Left forelimb (tissue), 1 donor: ENCODE measurements around the gene METTL24.

Source experiments
- DNase-seq: peaks from one replicate; pipeline ENCODE4 v3.0.0-alpha.2; 2018; ENCODE audit warnings: low spot score

METTL24 gene, protein sequence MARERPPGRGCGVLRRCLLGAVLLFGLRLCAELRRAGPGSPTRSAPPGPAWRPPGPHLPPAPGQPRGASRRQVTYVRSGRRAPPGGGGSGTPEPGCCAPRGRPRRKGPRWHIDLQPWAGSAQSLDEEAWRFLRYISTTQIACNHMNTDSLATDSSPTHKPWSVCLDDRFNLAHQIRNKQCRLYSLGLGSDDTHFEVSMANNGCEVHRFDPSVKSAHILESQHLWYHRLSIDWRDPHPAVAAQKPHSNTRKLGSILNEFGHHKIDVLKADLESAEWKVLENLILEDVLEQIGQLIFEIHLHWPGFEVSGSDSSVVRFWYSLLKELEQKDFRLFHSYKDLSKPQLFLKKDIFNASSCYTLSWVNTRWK

DNA sequence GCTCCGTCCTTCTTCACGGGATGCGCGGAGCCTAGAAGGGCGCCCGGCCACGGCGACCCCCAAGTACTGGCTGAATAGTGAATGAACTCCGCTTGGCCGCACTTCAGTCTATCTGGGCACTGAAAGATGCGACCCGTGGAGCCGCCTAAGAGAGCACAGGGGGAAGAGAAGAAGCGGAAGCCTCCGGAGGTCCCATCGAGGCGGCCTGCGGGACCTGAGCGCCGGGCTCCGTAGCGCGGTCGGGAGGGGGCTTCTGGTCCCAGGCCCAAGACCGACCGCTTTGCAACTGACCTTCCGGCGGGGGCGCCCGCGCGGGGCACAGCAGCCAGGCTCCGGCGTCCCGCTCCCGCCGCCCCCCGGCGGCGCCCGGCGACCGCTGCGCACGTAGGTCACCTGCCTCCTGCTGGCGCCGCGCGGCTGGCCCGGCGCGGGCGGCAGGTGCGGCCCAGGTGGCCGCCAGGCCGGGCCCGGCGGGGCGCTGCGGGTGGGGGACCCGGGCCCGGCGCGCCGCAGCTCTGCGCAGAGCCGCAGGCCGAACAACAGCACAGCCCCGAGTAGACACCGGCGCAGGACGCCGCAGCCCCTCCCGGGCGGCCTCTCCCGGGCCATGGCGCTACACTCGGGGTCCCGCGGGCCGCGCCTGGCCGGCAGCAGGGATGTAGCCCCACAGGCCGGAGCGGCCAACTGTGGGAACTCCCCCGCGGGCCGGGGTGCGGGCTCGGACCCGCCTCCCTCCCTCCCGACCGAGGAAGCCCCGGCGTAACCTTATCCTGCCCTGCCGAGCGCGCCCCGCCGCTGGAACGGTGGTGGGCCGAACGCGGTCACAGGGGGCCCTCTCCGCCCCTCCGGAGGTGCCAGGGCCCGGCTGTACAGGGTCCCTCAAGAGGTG, at the start of gene METTL24:
TSS of gene METTL24 (minus strand) at position 686 of the 889 bp plus-strand sequence. CDS start at position 609, 77 bp downstream.
- DNase-seq: no peak

DNA sequence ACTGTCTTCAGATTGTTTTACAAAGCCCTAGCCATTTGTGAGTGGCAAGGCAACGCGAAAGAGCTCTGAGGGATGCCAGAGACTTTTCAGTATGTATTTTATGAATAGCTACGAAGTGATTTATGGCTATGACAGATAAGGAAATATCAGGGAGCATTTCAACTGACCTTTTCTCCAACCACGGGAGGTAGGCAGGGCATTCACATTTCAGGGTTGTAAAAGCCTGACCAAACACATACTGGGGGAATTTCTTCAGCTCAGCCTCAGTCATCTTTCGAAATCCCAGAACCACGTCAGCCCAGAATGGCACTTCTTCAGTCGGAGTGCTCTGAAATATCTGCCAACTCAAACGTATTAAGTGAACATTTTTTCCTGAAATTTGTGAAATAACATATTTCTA, 46.5 kb upstream of the METTL24 start:
- DNase-seq: no peak

DNA sequence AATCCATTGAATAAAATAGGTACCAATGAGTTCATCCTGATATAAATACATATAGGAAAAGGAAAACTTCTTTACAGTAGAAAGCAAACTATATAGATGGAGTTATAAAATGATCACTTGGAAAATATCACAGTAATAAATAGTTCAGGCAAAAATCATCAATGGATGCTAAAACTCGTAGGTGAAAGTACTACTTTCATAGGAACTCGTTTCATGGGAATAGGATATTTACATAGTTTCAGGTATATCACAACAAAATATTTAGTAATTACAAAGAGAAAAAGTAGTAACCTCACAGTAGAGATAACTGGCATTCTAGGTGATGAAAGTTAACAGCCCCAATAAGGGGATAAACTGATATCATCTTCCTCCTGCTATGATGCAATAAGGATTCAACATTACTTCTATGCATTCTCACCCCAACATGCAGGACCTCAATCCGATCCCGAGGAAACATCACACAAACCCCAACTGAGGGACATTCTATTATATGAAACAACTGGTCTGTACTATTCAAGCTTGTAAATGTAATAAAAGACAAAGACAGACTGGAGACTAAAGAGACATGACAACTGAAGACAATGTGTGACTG, 43.5 kb upstream of the METTL24 start:
- DNase-seq: no peak

DNA sequence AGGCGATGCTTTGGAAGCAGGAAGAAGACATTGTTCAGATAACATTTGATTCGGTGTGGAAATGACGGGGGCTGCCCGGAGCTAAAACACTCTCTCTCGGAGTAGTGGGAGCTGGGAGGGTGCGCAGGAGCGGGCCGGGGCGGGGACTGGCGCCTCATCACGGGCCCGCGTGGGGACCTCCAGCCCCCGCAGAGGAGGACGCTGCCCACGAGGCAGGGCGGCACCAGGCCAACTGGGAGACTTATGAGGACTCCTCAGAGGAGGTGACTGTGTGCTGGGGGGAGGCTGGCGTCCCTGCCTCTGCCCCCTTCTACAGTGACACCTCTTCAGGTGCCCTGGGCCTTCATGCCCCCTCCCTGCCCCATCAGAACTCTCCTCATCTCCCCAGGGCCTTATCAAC, 42.1 kb upstream of the METTL24 start:
- no peak for DNase-seq

DNA sequence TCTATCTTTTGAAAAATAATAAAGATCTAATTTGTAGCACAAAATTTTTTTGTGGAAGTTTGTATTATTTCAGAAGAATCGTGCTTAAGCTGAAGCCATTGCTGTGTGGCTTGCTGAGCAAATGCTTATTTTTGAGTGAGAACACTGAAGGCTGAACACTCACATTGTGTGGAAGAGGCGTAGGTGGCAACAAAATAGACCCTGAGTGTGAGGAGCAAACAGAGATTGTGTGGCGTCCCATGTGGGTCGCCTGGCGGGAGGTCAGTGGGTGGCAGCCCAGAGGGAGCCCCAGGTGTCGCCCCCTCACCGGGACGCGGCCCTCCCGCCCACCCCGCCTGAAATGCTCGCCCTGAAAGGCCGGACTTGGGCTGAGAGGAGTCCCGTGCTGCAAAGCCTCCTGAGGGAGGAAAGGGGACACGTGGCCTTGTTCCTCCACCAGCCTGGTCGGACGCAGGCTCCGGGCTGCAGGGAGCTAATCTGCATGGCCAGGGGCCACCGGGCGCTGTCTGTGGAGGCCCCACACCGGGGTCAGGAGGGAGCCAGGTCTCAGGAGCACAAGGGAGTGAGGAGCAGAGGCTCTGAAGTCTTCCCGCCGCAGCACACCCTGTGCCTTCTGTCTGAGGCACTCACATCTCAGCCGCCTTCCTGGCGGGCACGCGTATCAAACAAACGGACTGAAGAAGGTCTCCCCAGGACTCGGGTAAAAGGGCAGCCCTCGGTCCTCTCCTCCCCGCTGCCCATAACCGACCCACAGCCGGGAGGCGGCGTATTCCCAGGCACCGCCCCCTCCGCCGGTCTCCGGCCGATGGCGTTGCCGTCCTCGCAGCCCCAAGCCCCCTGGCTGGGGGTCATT, 41.3 kb upstream of the METTL24 start:
- no peak for DNase-seq

DNA sequence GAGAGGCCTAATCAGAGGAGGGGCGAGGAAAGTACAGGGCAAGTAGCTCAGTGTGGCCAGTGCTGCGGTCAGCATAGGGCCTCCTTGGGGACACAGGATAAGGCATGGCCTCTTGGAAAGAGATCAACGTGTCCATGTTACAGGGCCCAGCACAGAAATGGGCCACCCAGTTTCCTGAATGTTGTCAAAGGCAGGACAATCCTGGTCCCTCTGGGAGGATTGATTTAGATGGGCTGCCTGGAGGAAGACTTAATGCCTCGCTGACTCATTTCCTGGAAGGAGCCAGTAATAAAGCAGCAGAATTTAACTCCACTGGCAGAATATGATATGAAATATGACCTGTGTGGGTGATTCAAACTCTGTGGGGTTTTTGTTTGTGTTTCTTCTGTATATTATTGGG, 40.6 kb upstream of the METTL24 start:
- DNase-seq: no peak

DNA sequence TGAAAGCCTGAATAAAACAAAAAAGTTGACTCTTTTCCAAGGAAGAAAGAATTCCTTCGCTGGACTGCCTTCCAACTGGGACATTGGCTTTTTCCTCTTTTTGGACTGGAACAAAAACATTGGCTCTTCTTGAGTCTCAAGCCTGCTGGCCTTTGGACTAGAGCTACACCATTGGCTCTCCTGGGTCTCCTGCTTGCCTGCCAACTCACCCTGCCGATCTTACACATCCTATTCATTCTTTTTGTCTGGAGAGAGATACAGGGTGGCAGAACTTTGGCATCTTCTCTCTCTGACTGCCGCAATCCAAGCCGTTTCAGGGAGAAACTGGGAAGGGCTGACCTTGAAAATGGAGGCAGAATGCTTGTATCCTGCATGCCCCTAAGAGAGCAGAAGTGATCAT, 37.1 kb upstream of the METTL24 start:
- no peak for DNase-seq

DNA sequence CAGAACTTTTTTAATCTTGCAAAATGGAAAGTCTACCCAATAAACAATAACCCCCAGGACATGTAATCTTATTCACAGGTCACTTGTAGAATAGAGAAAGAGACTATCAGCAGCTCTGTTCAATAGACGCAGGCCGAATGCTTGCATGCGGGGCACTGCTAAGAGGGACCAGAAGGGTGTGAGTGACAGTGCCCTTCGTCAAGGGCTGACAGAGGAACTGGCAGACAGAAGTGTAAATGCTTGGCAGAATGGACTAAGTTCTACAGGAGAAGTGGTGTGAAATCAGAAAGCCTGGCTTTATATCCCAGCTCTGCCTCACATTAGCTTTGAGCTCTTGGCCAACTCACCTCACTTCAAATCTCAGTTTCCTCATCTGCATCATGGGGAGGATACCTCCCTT, 36.3 kb upstream of the METTL24 start:
- DNase-seq: no peak

DNA sequence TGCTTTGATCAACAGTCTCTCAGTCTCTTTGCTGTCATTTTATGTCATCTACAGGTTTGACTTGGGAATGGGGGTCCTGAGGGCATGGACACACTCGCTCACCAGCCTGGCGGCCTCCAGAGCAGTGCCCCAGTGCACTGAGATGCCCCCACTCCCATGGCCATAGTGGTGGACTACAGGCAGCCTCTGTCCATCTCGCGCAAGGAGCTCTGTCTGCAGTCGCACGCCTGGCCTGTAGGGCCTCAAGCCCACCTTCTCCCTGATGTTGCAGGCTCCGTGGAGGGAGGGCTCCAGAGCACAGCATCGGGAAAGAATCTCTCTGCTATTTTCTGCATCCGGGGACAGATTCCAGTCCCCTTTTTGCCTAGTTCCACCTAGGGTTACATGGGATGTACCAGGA, 34.6 kb upstream of the METTL24 start:
- no peak for DNase-seq

DNA sequence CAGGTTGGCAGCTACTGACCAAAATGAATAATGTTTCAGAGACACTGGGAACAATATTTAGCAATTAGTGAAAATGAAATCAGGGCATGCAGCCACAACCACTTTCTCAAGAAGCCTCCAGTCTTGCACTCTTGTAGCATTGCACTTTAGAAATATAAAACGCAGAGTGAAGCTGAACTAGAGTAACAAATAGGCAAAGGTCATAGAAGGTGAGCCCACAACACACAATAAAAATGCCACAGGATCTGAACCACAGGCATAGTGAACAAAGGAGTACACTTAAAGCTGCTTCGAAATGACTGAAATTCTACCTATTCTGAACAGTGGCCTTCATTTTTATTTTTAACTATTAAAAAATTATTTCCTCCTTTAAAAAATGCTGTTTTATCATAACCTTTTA, 32.3 kb upstream of the METTL24 start:
- DNase-seq: no peak

DNA sequence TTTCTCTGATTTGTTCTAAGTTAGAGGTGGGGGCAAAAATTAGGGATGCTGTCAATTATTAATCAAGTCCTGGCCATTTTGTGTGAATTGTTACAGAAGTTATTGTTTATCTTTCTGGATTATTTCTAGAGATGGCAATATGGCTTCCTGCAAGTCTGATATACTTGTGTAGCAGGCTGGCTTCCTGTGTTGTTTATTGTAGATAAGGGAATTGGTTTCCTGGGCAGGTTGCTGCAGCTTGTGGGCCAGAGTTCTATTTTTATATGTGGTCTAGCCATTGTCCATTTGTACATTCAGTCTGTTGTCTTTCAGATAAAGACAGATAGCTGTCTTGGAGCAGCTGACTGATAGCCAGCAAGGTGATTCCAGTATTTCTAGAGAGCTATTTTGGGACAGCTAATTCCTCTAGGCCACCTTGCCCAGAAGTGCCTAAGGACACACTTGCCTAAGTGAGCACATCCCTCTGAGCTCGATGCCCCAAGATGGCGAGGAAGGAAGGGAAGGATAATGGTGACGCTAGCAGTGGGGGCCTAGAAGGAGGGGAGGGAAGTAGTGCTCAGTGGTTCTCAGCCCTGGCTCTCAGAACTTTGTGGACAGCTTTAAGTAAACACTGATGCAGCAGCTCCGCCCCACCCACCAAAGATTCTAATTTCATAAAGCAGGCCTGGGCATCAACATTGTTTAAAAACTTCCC, 31.7 kb upstream of the METTL24 start:
- no peak for DNase-seq

DNA sequence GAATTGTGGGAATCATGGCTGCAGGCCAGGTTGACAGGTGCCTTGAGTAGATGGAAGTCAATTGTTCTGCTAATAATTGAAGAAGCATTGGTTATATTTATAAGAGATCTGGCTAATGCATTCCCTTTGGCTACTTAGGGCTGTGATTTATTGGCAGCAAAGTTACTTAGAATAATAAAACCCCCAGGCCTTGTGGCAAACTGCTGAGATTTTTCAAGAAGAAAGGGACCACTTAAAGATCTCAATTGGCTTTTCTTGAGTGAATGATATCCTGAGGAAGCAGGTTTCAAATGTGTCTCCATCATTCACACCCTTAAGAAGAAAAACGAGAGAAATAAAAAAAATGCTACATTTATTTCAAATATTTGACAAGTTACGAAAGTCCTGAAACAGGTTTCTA, 29.8 kb upstream of the METTL24 start:
- no peak for DNase-seq

DNA sequence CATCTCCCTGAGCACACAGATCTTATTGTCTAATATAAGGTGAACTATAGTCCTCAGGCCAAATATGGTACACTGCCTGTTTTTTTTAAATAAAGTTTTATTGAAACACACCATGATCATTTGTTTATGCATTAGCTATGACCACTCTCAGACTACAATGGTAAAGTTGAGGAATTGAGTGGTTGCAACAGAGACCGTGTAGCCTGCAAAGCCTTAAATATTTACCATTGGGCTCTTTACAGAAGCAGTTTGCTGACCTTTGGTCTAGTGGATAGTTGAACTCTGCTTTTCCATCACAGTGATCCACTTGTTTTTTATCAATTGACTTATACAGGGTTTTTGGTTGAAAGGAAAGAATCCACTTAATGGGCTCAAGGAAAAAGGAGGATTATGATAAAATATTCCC, 27.3 kb upstream of the METTL24 start:
- DNase-seq: no peak

DNA sequence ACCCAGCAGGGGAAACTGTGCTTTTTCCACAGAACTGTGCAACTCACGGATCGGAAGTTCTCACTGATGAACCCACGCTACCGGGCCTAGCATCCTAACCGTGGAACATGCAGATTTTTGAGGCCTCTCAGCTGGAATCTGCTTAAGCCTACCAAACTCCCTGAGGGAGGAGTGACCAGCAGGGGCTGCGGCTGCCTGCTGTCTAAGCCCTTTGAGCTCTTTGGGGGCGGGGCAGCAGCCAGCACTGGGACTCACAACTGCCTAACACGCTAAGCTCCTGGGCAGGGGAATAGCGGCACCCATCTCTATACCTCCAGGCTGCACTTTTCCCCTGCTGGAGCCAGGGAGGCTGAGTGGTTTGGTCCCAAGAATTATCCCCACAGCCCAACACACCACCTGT, 20.4 kb upstream of the METTL24 start:
- no peak for DNase-seq

DNA sequence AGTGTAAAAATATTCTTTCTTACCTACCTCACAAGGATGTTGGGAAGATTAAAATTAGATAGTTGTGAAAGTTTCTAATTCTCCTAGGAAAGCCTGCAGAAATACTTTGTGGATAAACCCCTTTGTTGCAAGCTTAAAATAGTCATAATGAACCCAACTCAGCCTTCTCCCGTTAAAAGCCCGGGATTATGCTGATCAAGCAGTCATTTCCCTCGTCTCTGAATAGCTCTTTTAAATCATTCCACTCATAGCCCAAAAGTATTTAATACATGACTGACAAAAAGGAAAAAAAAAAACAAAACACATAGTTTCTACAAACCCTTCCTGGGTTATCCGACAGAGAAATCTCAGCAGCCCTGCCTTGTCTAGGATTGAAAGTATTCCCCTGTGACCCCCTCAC, 10.9 kb upstream of the METTL24 start:
- DNase-seq: no peak

DNA sequence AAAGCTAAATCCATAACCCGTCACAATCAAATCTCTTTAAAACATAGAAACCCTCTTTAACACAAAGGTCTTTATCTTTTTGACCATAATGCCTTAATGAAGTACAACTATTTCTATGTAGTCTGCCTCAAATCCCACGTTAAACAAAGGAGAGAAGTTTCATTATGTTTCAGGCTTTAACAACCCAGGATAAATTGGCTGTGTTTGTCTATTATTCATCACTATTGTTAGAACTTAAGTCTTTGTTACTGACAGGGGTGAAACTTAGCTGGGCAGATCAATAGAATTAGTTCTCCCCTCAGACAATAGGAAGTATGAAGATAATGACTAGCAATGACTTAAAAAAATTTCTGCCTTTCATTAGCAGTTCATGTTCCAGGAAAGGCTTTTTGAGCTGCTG, 10.1 kb upstream of the METTL24 start:
- DNase-seq: no peak

DNA sequence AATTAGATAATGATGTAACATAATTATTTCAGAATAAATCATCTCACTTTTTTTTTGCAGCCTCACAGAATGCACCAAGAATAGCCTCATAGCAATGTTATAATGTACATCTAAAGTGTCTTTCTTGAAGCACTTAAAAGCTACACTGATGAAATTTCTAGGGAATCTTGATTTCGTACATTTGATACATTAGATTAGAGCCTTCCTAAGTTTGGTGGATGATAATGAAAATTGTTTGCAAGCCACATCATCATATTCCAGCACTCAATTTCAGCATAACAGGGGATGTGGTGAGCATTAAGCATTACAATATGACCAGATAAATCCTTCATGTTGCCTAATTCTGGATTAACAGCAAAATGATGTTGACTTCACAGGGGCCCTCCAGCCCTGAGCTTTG, 9.7 kb upstream of the METTL24 start:
- DNase-seq: no peak

DNA sequence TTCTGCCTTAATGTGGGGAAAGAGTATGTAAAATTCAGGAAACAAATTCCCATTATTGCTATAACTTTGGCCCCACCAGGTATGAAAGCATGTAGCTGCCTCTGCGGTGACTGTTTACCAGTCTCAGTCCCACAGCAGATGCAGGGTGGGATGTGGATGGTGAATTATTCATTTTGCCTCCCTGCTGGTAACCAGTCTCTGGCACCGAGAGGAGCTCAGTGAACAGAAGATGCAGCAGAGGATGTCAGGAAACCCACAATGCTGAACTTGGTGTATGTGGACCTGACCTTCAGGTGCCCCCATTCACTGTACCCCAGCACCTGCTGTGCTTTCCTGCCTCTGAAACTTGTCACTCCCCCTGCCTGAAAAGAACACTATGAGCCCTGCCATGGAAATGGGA, 8.8 kb upstream of the METTL24 start:
- no peak for DNase-seq

DNA sequence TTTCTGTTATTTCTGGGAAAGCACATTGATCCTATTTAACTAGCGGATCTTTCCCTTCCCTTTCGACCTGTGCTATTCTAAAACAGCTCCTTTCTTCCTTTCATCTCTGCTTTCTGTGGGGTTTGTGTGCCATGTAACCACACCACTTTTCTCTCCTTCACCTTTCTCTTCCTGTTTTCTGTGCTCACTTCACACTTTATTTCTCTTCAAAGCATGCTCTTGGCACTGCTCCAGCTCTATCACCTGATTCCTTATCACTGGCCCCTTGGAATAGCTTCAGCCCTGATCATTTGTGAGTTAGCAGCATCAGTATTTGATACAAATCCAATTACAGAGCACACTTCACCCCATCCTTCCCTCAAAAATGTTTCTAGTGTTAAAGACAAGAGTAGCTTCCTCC, 8.1 kb upstream of the METTL24 start:
- DNase-seq: no peak

DNA sequence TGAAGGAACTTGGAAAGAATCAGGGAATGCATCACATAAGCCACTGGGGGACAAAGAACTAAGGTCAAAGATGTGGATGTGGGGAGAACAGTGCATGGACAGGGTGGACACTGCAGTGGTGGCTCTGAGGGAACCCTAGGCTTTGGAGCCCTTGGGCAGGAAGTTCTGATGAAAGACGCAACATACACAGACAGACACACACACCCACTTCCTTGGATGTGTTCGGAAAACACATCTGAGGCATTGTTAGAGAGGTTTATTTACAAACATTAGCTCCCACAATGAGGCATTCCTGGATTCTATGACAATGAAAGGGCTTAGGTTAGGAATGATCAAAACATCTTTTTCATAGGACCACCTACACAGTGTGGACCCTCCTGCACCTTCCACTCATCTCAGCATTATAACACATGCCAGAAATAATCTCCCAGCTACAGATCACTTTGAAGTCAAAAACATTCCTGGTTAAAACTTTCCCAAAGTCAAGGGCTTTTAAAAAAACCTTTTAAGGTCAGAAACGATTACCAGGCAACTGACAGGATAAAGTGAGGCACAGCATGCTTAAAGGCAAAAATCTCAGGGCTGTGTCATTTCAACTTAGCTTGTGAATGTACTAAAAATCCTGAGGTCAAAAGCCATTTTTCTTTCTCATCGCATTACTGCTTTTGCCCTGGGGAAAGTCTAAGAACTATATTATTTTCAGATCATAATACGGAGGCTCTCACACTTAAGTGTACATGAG, 6.4 kb upstream of the METTL24 start:
- no peak for DNase-seq

DNA sequence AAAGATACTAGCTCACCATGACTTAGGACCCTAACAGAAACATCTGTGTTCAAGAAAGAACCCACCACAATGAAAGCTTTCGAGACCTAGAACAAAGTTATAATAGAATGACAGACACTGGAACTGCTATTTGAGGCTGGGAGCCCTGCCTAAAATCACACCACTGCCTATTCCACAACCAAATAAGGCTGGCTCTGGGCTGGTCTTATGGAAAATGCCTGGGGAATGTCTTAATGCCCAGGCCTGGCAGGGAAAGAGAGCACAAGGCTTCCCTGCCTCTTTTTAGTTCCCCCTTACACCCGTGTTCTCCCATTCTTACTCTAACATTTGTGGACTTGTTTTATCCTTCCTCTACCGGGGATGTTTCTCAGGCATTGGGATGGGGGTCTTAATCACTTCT, 5.6 kb upstream of the METTL24 start:
- DNase-seq: no peak
